ENCODE measurements around the gene ZNF197. TPM values are rescaled to one million over a fixed set of nuclear protein-coding genes. Genes with fewer than 3 reads are reported as not detected.
"Not testable (repeated sequence)": the region's sequence is repeated elsewhere in the genome, so short reads cannot be mapped to it uniquely, and the experiment has no call there.

ZNF197 gene
- total and polyA plus RNA-seq, 2 donors (not counting 3 experiments of a cell fraction or from before 2014, with no cell fraction given): 2.9 to 6.4 TPM

DNA sequence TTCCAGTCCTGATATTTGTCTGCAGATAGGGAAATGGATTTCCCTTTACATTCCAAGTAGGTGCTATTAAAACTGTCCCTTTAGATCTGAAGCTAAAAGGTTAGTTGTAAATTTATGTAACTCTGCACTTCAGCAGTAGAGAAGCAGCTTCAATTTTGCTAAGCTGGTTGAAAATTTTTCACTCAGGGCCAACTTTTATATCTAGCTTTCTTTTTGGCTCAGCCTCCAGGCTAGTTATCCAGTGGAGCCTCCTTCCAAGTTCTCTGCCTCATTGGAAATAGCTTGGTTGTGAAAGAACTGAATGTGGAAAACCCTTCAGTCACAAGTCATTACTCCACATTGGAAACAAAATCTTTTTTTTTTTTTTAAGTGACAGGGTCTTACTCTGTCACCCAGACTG is 48.2 kb upstream of the ZNF197 start:
- POLR2A ChIA-PET: no interaction called here
- no peak for FAIRE-seq

GRCh38 chr3:44577354-44577952 is 47.4 kb upstream of the ZNF197 start:
- DNase-seq (ENCODE audit: low read depth, low spot score); H4K20me1 ChIP-seq (replicated peaks; ENCODE audit: control insufficient read depth, extremely low read depth, insufficient read depth, low read length); H2AFZ ChIP-seq (ENCODE audit: low read depth, low read length); intact Hi-C loops (cut with micrococcal nuclease); H3K9me3 ChIP-seq (replicated peaks; ENCODE audit: control insufficient read depth, insufficient read depth, low read length); H3K79me2 ChIP-seq (ENCODE audit: control insufficient read depth, insufficient read depth, low read length); BruUV-seq (replicated peaks); H3K9me1 ChIP-seq (replicated peaks; ENCODE audit: control insufficient read depth, extremely low read depth, insufficient read depth, low read length); POLR2A ChIA-PET; H3K27ac ChIP-seq (ENCODE audit: insufficient read depth, low read depth, low read length); H3K9ac ChIP-seq (replicated peaks; ENCODE audit: extremely low read depth, insufficient read depth, low read length); H3K4me1 ChIP-seq (ENCODE audit: control insufficient read depth, extremely low read depth, insufficient read depth, low read length); H3K36me3 ChIP-seq (ENCODE audit: control insufficient read depth in 2 of 2, extremely low read depth in 1 of 2, insufficient read depth in 2 of 2, low read length in 2 of 2); H3K4me2 ChIP-seq (ENCODE audit: insufficient read depth, low read length); H3K4me3 ChIP-seq (replicated peaks in 1 of 3; ENCODE audit: insufficient read depth in 1 of 3, low read depth in 1 of 3, low read length in 3 of 3); CTCF ChIA-PET; FAIRE-seq; dilution Hi-C loops (cut with MboI; ENCODE audit: extremely low pct_ligation_motif_present, low sequenced_read_pairs): not testable (repeated sequence)
- peaks cover 7 to 11% of the 10 kb centered on the region in 2 experiments for H3K27me3 ChIP-seq (ENCODE audit: control insufficient read depth in 2 of 2, insufficient read depth in 2 of 2, low read length in 2 of 2)

More for the DNA sequence above, 48.2 kb upstream of the ZNF197 start:
- no peaks in the 10 kb centered on the region for H4K20me1 ChIP-seq (replicated peaks; ENCODE audit: control insufficient read depth, extremely low read depth, insufficient read depth, low read length)
- no peak overlapping the region for H3K4me3 ChIP-seq (replicated peaks in 1 of 3; ENCODE audit: insufficient read depth in 1 of 3, low read depth in 1 of 3, low read length in 3 of 3)
- H3K4me2 ChIP-seq (ENCODE audit: insufficient read depth, low read length): no peak overlapping the region
- no peaks in the 10 kb centered on the region for H3K4me1 ChIP-seq (ENCODE audit: control insufficient read depth, extremely low read depth, insufficient read depth, low read length)
- H3K27me3 ChIP-seq (ENCODE audit: control insufficient read depth in 2 of 2, insufficient read depth in 2 of 2, low read length in 2 of 2): peaks cover 1 to 4% of the 10 kb centered on the region in 2 experiments
- H3K79me2 ChIP-seq (ENCODE audit: control insufficient read depth, insufficient read depth, low read length): no peaks in the 10 kb centered on the region
- dilution Hi-C loops (cut with MboI; ENCODE audit: extremely low pct_ligation_motif_present, low sequenced_read_pairs): no loop called here
- H3K9me1 ChIP-seq (replicated peaks; ENCODE audit: control insufficient read depth, extremely low read depth, insufficient read depth, low read length): no peaks in the 10 kb centered on the region
- intact Hi-C loops (cut with micrococcal nuclease): no loop called here
- H3K36me3 ChIP-seq (ENCODE audit: control insufficient read depth in 2 of 2, extremely low read depth in 1 of 2, insufficient read depth in 2 of 2, low read length in 2 of 2): no peaks in the 10 kb centered on the region
- BruUV-seq (replicated peaks): no TSS peak
- no peak overlapping the region for H3K27ac ChIP-seq (ENCODE audit: insufficient read depth, low read depth, low read length)
- DNase-seq (ENCODE audit: low read depth, low spot score): no peak
- CTCF ChIA-PET: no interaction called here
- H3K9me3 ChIP-seq (replicated peaks; ENCODE audit: control insufficient read depth, insufficient read depth, low read length): no peaks in the 10 kb centered on the region
- H3K9ac ChIP-seq (replicated peaks; ENCODE audit: extremely low read depth, insufficient read depth, low read length): no peak overlapping the region
- TF ChIP-seq GATA2 (IDR thresholded peaks at IDR 0.05; ENCODE audit: insufficient read depth, insufficient read length, low read depth, low read length): no peak
- TF ChIP-seq FOS (IDR thresholded peaks at IDR 0.05; ENCODE audit: borderline replicate concordance, insufficient read depth, low read length): no peak
- TF ChIP-seq, protein P1, sequence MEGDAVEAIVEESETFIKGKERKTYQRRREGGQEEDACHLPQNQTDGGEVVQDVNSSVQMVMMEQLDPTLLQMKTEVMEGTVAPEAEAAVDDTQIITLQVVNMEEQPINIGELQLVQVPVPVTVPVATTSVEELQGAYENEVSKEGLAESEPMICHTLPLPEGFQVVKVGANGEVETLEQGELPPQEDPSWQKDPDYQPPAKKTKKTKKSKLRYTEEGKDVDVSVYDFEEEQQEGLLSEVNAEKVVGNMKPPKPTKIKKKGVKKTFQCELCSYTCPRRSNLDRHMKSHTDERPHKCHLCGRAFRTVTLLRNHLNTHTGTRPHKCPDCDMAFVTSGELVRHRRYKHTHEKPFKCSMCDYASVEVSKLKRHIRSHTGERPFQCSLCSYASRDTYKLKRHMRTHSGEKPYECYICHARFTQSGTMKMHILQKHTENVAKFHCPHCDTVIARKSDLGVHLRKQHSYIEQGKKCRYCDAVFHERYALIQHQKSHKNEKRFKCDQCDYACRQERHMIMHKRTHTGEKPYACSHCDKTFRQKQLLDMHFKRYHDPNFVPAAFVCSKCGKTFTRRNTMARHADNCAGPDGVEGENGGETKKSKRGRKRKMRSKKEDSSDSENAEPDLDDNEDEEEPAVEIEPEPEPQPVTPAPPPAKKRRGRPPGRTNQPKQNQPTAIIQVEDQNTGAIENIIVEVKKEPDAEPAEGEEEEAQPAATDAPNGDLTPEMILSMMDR (IDR thresholded peaks at IDR 0.05; ENCODE audit: extremely low read depth in 1 of 2, insufficient read depth in 1 of 2, low read depth in 1 of 2, low read length in 2 of 2): no peak
- no peak for TF ChIP-seq POLR2A (IDR thresholded peaks at IDR 0.05; ENCODE audit: low read depth, low read length)
- no peak for TF ChIP-seq MYC (IDR thresholded peaks at IDR 0.05; ENCODE audit: low read depth, low read length)
- no peak for TF ChIP-seq POLR2AphosphoS5 (IDR thresholded peaks at IDR 0.05; ENCODE audit: insufficient read depth, low read depth, low read length)
- no peak for TF ChIP-seq EZH2 (IDR thresholded peaks at IDR 0.05; ENCODE audit: borderline replicate concordance, low read depth, low read length, severe bottlenecking)
- no peak for TF ChIP-seq JUN (IDR thresholded peaks at IDR 0.05; ENCODE audit: borderline replicate concordance, insufficient read depth, insufficient read length, low read depth)
- TF ChIP-seq, protein P2, sequence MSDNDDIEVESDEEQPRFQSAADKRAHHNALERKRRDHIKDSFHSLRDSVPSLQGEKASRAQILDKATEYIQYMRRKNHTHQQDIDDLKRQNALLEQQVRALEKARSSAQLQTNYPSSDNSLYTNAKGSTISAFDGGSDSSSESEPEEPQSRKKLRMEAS (IDR thresholded peaks at IDR 0.05; ENCODE audit: insufficient read depth, insufficient read length): no peak
- no peak overlapping the region for H2AFZ ChIP-seq (ENCODE audit: low read depth, low read length)

- H3K4me3 ChIP-seq (replicated peaks in 1 of 3; ENCODE audit: insufficient read depth in 1 of 3, low read depth in 1 of 3, low read length in 3 of 3); H3K79me2 ChIP-seq (ENCODE audit: control insufficient read depth, insufficient read depth, low read length); H3K9me1 ChIP-seq (replicated peaks; ENCODE audit: control insufficient read depth, extremely low read depth, insufficient read depth, low read length); H2AFZ ChIP-seq (ENCODE audit: low read depth, low read length); H3K9me3 ChIP-seq (replicated peaks; ENCODE audit: control insufficient read depth, insufficient read depth, low read length); BruUV-seq (replicated peaks); DNase-seq (ENCODE audit: low read depth, low spot score); FAIRE-seq; H3K9ac ChIP-seq (replicated peaks; ENCODE audit: extremely low read depth, insufficient read depth, low read length); H4K20me1 ChIP-seq (replicated peaks; ENCODE audit: control insufficient read depth, extremely low read depth, insufficient read depth, low read length); H3K36me3 ChIP-seq (ENCODE audit: control insufficient read depth in 2 of 2, extremely low read depth in 1 of 2, insufficient read depth in 2 of 2, low read length in 2 of 2); POLR2A ChIA-PET; H3K4me1 ChIP-seq (ENCODE audit: control insufficient read depth, extremely low read depth, insufficient read depth, low read length); CTCF ChIA-PET; intact Hi-C loops (cut with micrococcal nuclease); H3K27ac ChIP-seq (ENCODE audit: insufficient read depth, low read depth, low read length); H3K4me2 ChIP-seq (ENCODE audit: insufficient read depth, low read length); dilution Hi-C loops (cut with MboI; ENCODE audit: extremely low pct_ligation_motif_present, low sequenced_read_pairs): not testable (repeated sequence)
- H3K27me3 ChIP-seq (ENCODE audit: control insufficient read depth in 2 of 2, insufficient read depth in 2 of 2, low read length in 2 of 2): peaks cover 7 to 11% of the 10 kb centered on the region in 2 experiments
Measured at GRCh38 chr3:44578316-44578715, 46.5 kb upstream of the ZNF197 start.

Data from endothelial cell of umbilical vein (primary cell).